ENCODE results near the gene DAB2IP. TPM values are rescaled to one million over a fixed set of nuclear protein-coding genes. Genes with fewer than 3 reads are reported as not detected.

Gene DAB2IP
- total RNA-seq, 2 experiments from 2014 or later: 0.06 TPM; not detected in 1

GRCh38 chr9:121773954-121774714 lies 122.7 kb downstream of the DAB2IP start:
- Mint-ChIP-seq H3K9me3 (no peaks in the 10 kb centered on the region), H3K4me1 (ENCODE audit: low read depth) (no peaks in the 10 kb centered on the region), H3K27ac (no peak overlapping the region), H3K27me3 (no peaks in the 10 kb centered on the region), H3K4me3 (no peak overlapping the region), H3K36me3 (ENCODE audit: low read depth) (no peaks in the 10 kb centered on the region)
- ATAC-seq (ENCODE audit: poor library complexity): no peak
- intact Hi-C loops (cut with DNase I, micrococcal nuclease): no loop called here
- no peak for TF ChIP-seq CTCF (IDR thresholded peaks at IDR 0.05)
- H3K27ac ChIP-seq (ENCODE audit: low read depth in 1 of 2, low read length in 2 of 2): no peak overlapping the region
- no peaks in the 10 kb centered on the region for H3K36me3 ChIP-seq (ENCODE audit: insufficient read depth, low read length)
- H3K27me3 ChIP-seq (ENCODE audit: control insufficient read depth in 1 of 2, insufficient read depth in 2 of 2, low read length in 2 of 2): peaks cover 0 to 4% of the 10 kb centered on the region in 2 experiments
- ChIA-PET CTCF (no interaction called here), POLR2A (no interaction called here)
- no peak overlapping the region for H3K4me3 ChIP-seq (ENCODE audit: low read length)
- peaks cover 0 to 3% of the 10 kb centered on the region in 2 experiments for H3K9me3 ChIP-seq (ENCODE audit: control insufficient read depth in 1 of 2, insufficient read depth in 1 of 2, low read length in 2 of 2)
- no peak for DNase-seq
- no peaks in the 10 kb centered on the region for H3K4me1 ChIP-seq (ENCODE audit: insufficient read depth, low read length)

GRCh38 chr9:121774715-121775613 lies 123.5 kb downstream of the DAB2IP start:
- ChIA-PET CTCF (no interaction called here), POLR2A (no interaction called here)
- H3K27ac Mint-ChIP-seq: no peak overlapping the region
- H3K9me3 Mint-ChIP-seq: no peaks in the 10 kb centered on the region
- H3K9me3 ChIP-seq (ENCODE audit: control insufficient read depth in 1 of 2, insufficient read depth in 1 of 2, low read length in 2 of 2): peaks cover 0 to 9% of the 10 kb centered on the region in 2 experiments
- H3K4me3 Mint-ChIP-seq: no peak overlapping the region
- H3K4me3 ChIP-seq (ENCODE audit: low read length): no peak overlapping the region
- H3K27ac ChIP-seq (ENCODE audit: low read depth in 1 of 2, low read length in 2 of 2): no peak overlapping the region
- intact Hi-C loops (cut with DNase I, micrococcal nuclease): no loop called here
- H3K4me1 Mint-ChIP-seq (ENCODE audit: low read depth): no peaks in the 10 kb centered on the region
- H3K36me3 ChIP-seq (ENCODE audit: insufficient read depth, low read length): no peaks in the 10 kb centered on the region
- no peak for TF ChIP-seq CTCF (IDR thresholded peaks at IDR 0.05)
- DNase-seq (no peak), ATAC-seq (ENCODE audit: poor library complexity) (no peak)
- H3K4me1 ChIP-seq (ENCODE audit: insufficient read depth, low read length): no peaks in the 10 kb centered on the region
- no peaks in the 10 kb centered on the region for H3K36me3 Mint-ChIP-seq (ENCODE audit: low read depth)
- H3K27me3 Mint-ChIP-seq: no peaks in the 10 kb centered on the region
- peaks cover 0 to 4% of the 10 kb centered on the region in 2 experiments for H3K27me3 ChIP-seq (ENCODE audit: control insufficient read depth in 1 of 2, insufficient read depth in 2 of 2, low read length in 2 of 2)

GRCh38 chr9:121776001-121776738 lies 124.7 kb downstream of the DAB2IP start:
- no peak overlapping the region for H3K27ac ChIP-seq (ENCODE audit: low read depth in 1 of 2, low read length in 2 of 2)
- Mint-ChIP-seq H3K4me3 (no peak overlapping the region), H3K27ac (no peak overlapping the region), H3K27me3 (no peaks in the 10 kb centered on the region), H3K36me3 (ENCODE audit: low read depth) (no peaks in the 10 kb centered on the region), H3K9me3 (no peaks in the 10 kb centered on the region), H3K4me1 (ENCODE audit: low read depth) (no peaks in the 10 kb centered on the region)
- DNase-seq (no peak), ATAC-seq (ENCODE audit: poor library complexity) (no peak)
- ChIA-PET CTCF (no interaction called here), POLR2A (no interaction called here)
- H3K27me3 ChIP-seq (ENCODE audit: control insufficient read depth in 1 of 2, insufficient read depth in 2 of 2, low read length in 2 of 2): peaks cover 0 to 1% of the 10 kb centered on the region in 2 experiments
- no peaks in the 10 kb centered on the region for H3K36me3 ChIP-seq (ENCODE audit: insufficient read depth, low read length)
- H3K4me1 ChIP-seq (ENCODE audit: insufficient read depth, low read length): no peaks in the 10 kb centered on the region
- H3K4me3 ChIP-seq (ENCODE audit: low read length): no peak overlapping the region
- intact Hi-C loops (cut with DNase I, micrococcal nuclease): no loop called here
- H3K9me3 ChIP-seq (ENCODE audit: control insufficient read depth in 1 of 2, insufficient read depth in 1 of 2, low read length in 2 of 2): peaks cover 0 to 9% of the 10 kb centered on the region in 2 experiments
- TF ChIP-seq CTCF (IDR thresholded peaks at IDR 0.05): no peak

Measured in CD4-positive, alpha-beta T cell (primary cell).